Effector memory CD8-positive, alpha-beta T cell (primary cell): Measurements from ENCODE around the gene ARHGAP8.
"Not testable (repeated sequence)": the region's sequence is repeated elsewhere in the genome, so short reads cannot be mapped to it uniquely, and the experiment has no call there.

Experiments used
- ATAC-seq: fragments of 150-1000 bp; cut with Tn5 transposase; replicated peaks from 2 replicates; pipeline ENCODE4 v1.10.0; 2021; ENCODE audit warnings: mild to moderate bottlenecking, moderate library complexity
- DNase-seq, 3 experiments: peaks; one replicate each; pipeline ENCODE4 v3.0.0; 2021
- H3K27ac Mint-ChIP-seq, 2 donors: one replicate each; pipeline ENCODE4 v1.8.0; 2022; ENCODE audit warnings: mild to moderate bottlenecking in 2 of 2, mixed read lengths in 2 of 2, moderate library complexity in 2 of 2
- H3K27me3 Mint-ChIP-seq, 2 donors: one replicate each; pipeline ENCODE4 v1.8.0; 2022; ENCODE audit warnings: mixed read lengths in 2 of 2
- H3K36me3 Mint-ChIP-seq: one replicate; pipeline ENCODE4 v1.8.0; 2022; ENCODE audit warnings: mild to moderate bottlenecking, moderate library complexity, mixed read lengths; ENCODE audit not compliant: insufficient read depth
- H3K4me1 Mint-ChIP-seq, 2 donors: one replicate each; pipeline ENCODE4 v1.8.0; 2022; ENCODE audit warnings: low read depth in 2 of 2, mixed read lengths in 2 of 2
- H3K4me3 Mint-ChIP-seq, 2 donors: one replicate each; pipeline ENCODE4 v1.8.0; 2022; ENCODE audit warnings: mild to moderate bottlenecking in 2 of 2, mixed read lengths in 2 of 2, moderate library complexity in 2 of 2
- H3K9me3 Mint-ChIP-seq, 2 donors: one replicate each; pipeline ENCODE4 v1.8.0; 2022; ENCODE audit warnings: mixed read lengths in 2 of 2

The ARHGAP8 gene

GRCh38 chr22:44797181-44797725, 44.9 kb downstream of the ARHGAP8 start:
- Mint-ChIP-seq H3K27ac (no peak overlapping the region), H3K27me3 (peaks cover 0 to 10% of the 10 kb centered on the region in 2 donors), H3K36me3 (peaks cover 10% of the 10 kb centered on the region)

GRCh38 chr22:44799077-44799945, 46.9 kb downstream of the ARHGAP8 start:
- Mint-ChIP-seq H3K4me3 (no peak overlapping the region), H3K4me1 (peaks cover 0 to 7% of the 10 kb centered on the region in 2 donors), H3K27me3 (peaks cover 10 to 24% of the 10 kb centered on the region in 2 donors), H3K27ac (peak overlapping the region in 1 of 2 donors; percentile 66), H3K9me3 (no peaks in the 10 kb centered on the region), H3K36me3 (peaks cover 10% of the 10 kb centered on the region)
- DNase-seq = no peak
- ATAC-seq = no peak

More at GRCh38 chr22:44797181-44797725, 44.9 kb downstream of the ARHGAP8 start:
- Mint-ChIP-seq H3K4me1 (no peaks in the 10 kb centered on the region), H3K4me3 (no peak overlapping the region), H3K9me3 (no peaks in the 10 kb centered on the region)
- ATAC-seq = no peak
- DNase-seq = no peak

GRCh38 chr22:44799946-44800634, 47.7 kb downstream of the ARHGAP8 start:
- not testable (repeated sequence) for DNase-seq, H3K4me1 Mint-ChIP-seq, ATAC-seq, H3K9me3 Mint-ChIP-seq, H3K27ac Mint-ChIP-seq, H3K4me3 Mint-ChIP-seq
- H3K36me3 Mint-ChIP-seq = peaks cover 10% of the 10 kb centered on the region
- peaks cover 13 to 30% of the 10 kb centered on the region in 2 donors for H3K27me3 Mint-ChIP-seq

- Mint-ChIP-seq H3K9me3 (no peaks in the 10 kb centered on the region), H3K4me1 (peaks cover 0 to 7% of the 10 kb centered on the region in 2 donors), H3K36me3 (peaks cover 9% of the 10 kb centered on the region), H3K4me3 (no peak overlapping the region), H3K27me3 (peaks cover 20 to 30% of the 10 kb centered on the region in 2 donors), H3K27ac (no peak overlapping the region)
- no peak for ATAC-seq
- no peak for DNase-seq
Observed at GRCh38 chr22:44801476-44801875, 49.1 kb downstream of the ARHGAP8 start.

- no peak for ATAC-seq
- Mint-ChIP-seq H3K36me3 (peaks cover 12% of the 10 kb centered on the region), H3K4me3 (no peak overlapping the region), H3K27ac (no peak overlapping the region), H3K4me1 (peaks cover 0 to 7% of the 10 kb centered on the region in 2 donors), H3K27me3 (peaks cover 20 to 30% of the 10 kb centered on the region in 2 donors), H3K9me3 (no peaks in the 10 kb centered on the region)
- DNase-seq = no peak
Observed at GRCh38 chr22:44802071-44802700, 49.8 kb downstream of the ARHGAP8 start.

- no peak for ATAC-seq
- no peak overlapping the region for H3K4me3 Mint-ChIP-seq
Observed at GRCh38 chr22:44802956-44803355, 50.6 kb downstream of the ARHGAP8 start.

DNA sequence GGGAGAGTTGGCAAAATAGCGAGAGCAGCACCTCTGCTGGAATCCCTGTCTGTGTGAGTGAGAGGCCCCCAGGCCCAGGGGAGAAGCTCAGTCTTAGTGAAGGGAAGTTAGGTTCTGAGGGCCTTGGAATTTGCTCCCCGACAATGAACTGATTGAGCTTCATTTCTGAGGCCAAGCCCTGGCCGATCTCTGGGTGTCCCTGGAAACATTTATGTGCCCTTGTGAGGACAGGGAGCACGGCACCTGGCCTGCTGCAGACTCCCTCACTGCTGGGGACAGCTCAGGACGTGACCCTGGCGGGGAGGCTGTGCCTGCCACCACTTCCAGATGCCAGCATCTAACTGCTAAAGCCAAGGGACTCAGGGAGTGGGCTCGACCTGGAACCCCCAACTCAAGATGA, 52.0 kb downstream of the ARHGAP8 start:
- H3K4me1 Mint-ChIP-seq = peaks cover 7 to 10% of the 10 kb centered on the region in 2 donors
- peak overlapping the region in 1 of 2 donors; percentile 9 for H3K27ac Mint-ChIP-seq
- ATAC-seq = no peak
- no peak overlapping the region for H3K4me3 Mint-ChIP-seq
- DNase-seq = no peak
- H3K36me3 Mint-ChIP-seq = peaks cover 9% of the 10 kb centered on the region
- H3K27me3 Mint-ChIP-seq = peaks cover 20 to 30% of the 10 kb centered on the region in 2 donors
- no peaks in the 10 kb centered on the region for H3K9me3 Mint-ChIP-seq

More at GRCh38 chr22:44802956-44803355, 50.6 kb downstream of the ARHGAP8 start:
- peaks cover 12% of the 10 kb centered on the region for H3K36me3 Mint-ChIP-seq
- peaks cover 3 to 7% of the 10 kb centered on the region in 2 donors for H3K4me1 Mint-ChIP-seq
- no peak overlapping the region for H3K27ac Mint-ChIP-seq
- peaks cover 20 to 30% of the 10 kb centered on the region in 2 donors for H3K27me3 Mint-ChIP-seq
- H3K9me3 Mint-ChIP-seq = no peaks in the 10 kb centered on the region
- DNase-seq = no peak

- no peak overlapping the region for H3K4me3 Mint-ChIP-seq
- peaks cover 20 to 36% of the 10 kb centered on the region in 2 donors for H3K27me3 Mint-ChIP-seq
- H3K9me3 Mint-ChIP-seq = no peaks in the 10 kb centered on the region
- H3K4me1 Mint-ChIP-seq = peaks cover 7 to 10% of the 10 kb centered on the region in 2 donors
- ATAC-seq = no peak
- H3K27ac Mint-ChIP-seq = peak overlapping the region in 1 of 2 donors; percentile 38
- no peak for DNase-seq
- peaks cover 4% of the 10 kb centered on the region for H3K36me3 Mint-ChIP-seq
Observed at GRCh38 chr22:44805711-44806110, 53.3 kb downstream of the ARHGAP8 start.

- no peak overlapping the region for H3K4me3 Mint-ChIP-seq
- peaks cover 4% of the 10 kb centered on the region for H3K36me3 Mint-ChIP-seq
- H3K27me3 Mint-ChIP-seq = peaks cover 20 to 34% of the 10 kb centered on the region in 2 donors
- no peaks in the 10 kb centered on the region for H3K9me3 Mint-ChIP-seq
- DNase-seq = no peak
- no peak for ATAC-seq
- no peak overlapping the region for H3K27ac Mint-ChIP-seq
- H3K4me1 Mint-ChIP-seq = peaks cover 7 to 10% of the 10 kb centered on the region in 2 donors
Observed at GRCh38 chr22:44807232-44807631, 54.9 kb downstream of the ARHGAP8 start.

- H3K4me1 Mint-ChIP-seq = peaks cover 5 to 7% of the 10 kb centered on the region in 2 donors
- H3K27ac Mint-ChIP-seq = peak overlapping the region in 1 of 2 donors; percentile 23
- H3K9me3 Mint-ChIP-seq = no peaks in the 10 kb centered on the region
- peaks cover 4% of the 10 kb centered on the region for H3K36me3 Mint-ChIP-seq
- peaks cover 20 to 29% of the 10 kb centered on the region in 2 donors for H3K27me3 Mint-ChIP-seq
- H3K4me3 Mint-ChIP-seq = no peak overlapping the region
- DNase-seq (no peak), ATAC-seq (no peak)
Observed at GRCh38 chr22:44807915-44808690, 55.7 kb downstream of the ARHGAP8 start.

DNA sequence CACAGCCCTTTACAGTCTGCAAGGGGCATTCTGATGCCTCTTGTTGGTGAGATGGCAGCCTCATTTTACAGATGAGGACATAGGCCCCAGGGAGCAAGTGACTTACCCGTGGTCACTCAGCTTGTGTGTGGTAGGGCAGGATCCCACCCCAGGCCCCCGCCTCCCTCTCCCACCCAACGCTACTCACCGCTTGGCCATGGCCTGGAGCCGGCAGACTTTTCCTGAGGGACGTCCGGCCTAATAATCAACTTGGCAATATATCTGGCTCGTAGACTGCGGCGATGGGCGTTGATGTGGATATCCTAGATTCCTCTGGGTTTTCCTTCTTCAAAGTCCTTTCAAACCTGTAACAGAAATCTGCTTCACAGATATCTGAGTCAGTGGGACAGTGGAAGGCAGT, 57.1 kb downstream of the ARHGAP8 start:
- no peak overlapping the region for H3K27ac Mint-ChIP-seq
- H3K4me3 Mint-ChIP-seq = no peak overlapping the region
- ATAC-seq (no peak), DNase-seq (no peak)
- H3K4me1 Mint-ChIP-seq = peaks cover 3 to 7% of the 10 kb centered on the region in 2 donors
- peaks cover 9 to 18% of the 10 kb centered on the region in 2 donors for H3K27me3 Mint-ChIP-seq
- no peaks in the 10 kb centered on the region for H3K9me3 Mint-ChIP-seq
- peaks cover 7% of the 10 kb centered on the region for H3K36me3 Mint-ChIP-seq

GRCh38 chr22:44811141-44811540, 58.8 kb downstream of the ARHGAP8 start:
- Mint-ChIP-seq H3K4me3 (no peak overlapping the region), H3K27ac (no peak overlapping the region), H3K4me1 (peaks cover 3 to 7% of the 10 kb centered on the region in 2 donors), H3K9me3 (no peaks in the 10 kb centered on the region), H3K27me3 (peaks cover 1 to 14% of the 10 kb centered on the region in 2 donors), H3K36me3 (peaks cover 7% of the 10 kb centered on the region)
- no peak for ATAC-seq
- DNase-seq = no peak
